Keratinocyte (primary cell): ENCODE data around the gene PLA2R1. TPM values are rescaled to one million over a fixed set of nuclear protein-coding genes. Genes with fewer than 3 reads are reported as not detected.

Experiments used
- DNase-seq: peaks from one replicate; pipeline ENCODE4 v3.0.0-alpha.2; 2011; ENCODE audit warnings: low read depth, missing footprints, low spot score
- FAIRE-seq: peaks from 2 replicates; lab custom pipeline; 2011; peaks lifted over from hg19 to GRCh38; lab: Jason Lieb, UNC
- H2AFZ ChIP-seq: 2 replicates; pipeline ENCODE4 v1.6.0; 2012; ENCODE audit warnings: low read length, control low read depth, inconsistent platforms; ENCODE audit not compliant: control insufficient read depth
- H3K27ac ChIP-seq: 2 replicates; pipeline ENCODE4 v1.5.1; 2011; ENCODE audit warnings: low read length; ENCODE audit not compliant: control insufficient read depth, insufficient read depth
- H3K27me3 ChIP-seq: 3 replicates; pipeline ENCODE4 v1.6.0; 2011; ENCODE audit warnings: low read length; ENCODE audit not compliant: control insufficient read depth, insufficient read depth; ENCODE audit errors: extremely low read depth
- H3K36me3 ChIP-seq, 2 experiments: 2 replicates in 1 of 2; 3 replicates in 1 of 2; pipeline ENCODE4 v1.5.1; 2011; ENCODE audit warnings: low read length in 2 of 2, mild to moderate bottlenecking in 1 of 2; ENCODE audit not compliant: control insufficient read depth in 2 of 2, insufficient read depth in 2 of 2; ENCODE audit errors: extremely low read depth in 1 of 2
- H3K4me1 ChIP-seq: 3 replicates; pipeline ENCODE4 v1.5.1; 2011; ENCODE audit warnings: low read length; ENCODE audit not compliant: control insufficient read depth, insufficient read depth; ENCODE audit errors: extremely low read depth
- H3K4me2 ChIP-seq: 3 replicates; pipeline ENCODE4 v1.6.0; 2011; ENCODE audit warnings: low read depth, low read length; ENCODE audit not compliant: control insufficient read depth, insufficient read depth; ENCODE audit errors: extremely low read depth
- H3K4me3 ChIP-seq, 3 experiments: fragments of 200-600 bp in 1 of 3; sonication (generic) in 1 of 3; 2 replicates in 2 of 3; 3 replicates in 1 of 3; pipeline ENCODE4 v1.5.1; 2011 to 2016; ENCODE audit warnings: low read length in 3 of 3, mild to moderate bottlenecking in 3 of 3, control low read depth in 2 of 3, inconsistent platforms in 1 of 3, low read depth in 1 of 3, mixed read lengths in 1 of 3, mixed run types in 1 of 3, moderate library complexity in 1 of 3; ENCODE audit not compliant: control insufficient read depth in 2 of 3, insufficient read depth in 2 of 3; ENCODE audit errors: extremely low read depth in 1 of 3
- H3K79me2 ChIP-seq: 2 replicates; pipeline ENCODE4 v1.6.0; 2012; ENCODE audit warnings: low read length; ENCODE audit not compliant: control insufficient read depth, insufficient read depth
- H3K9ac ChIP-seq: 3 replicates; pipeline ENCODE4 v1.6.0; 2011; ENCODE audit warnings: low read length; ENCODE audit not compliant: control insufficient read depth, insufficient read depth; ENCODE audit errors: extremely low read depth
- H3K9me1 ChIP-seq: 3 replicates; pipeline ENCODE4 v1.6.0; 2011; ENCODE audit warnings: low read length; ENCODE audit not compliant: control insufficient read depth, insufficient read depth; ENCODE audit errors: extremely low read depth
- H3K9me3 ChIP-seq: 2 replicates; pipeline ENCODE4 v1.5.1; 2012; ENCODE audit warnings: low read depth, low read length; ENCODE audit not compliant: control insufficient read depth
- H4K20me1 ChIP-seq: 3 replicates; pipeline ENCODE4 v1.6.0; 2011; ENCODE audit warnings: low read length; ENCODE audit not compliant: control insufficient read depth, insufficient read depth; ENCODE audit errors: extremely low read depth
- EZH2 ChIP-seq: IDR thresholded peaks from one replicate; pipeline ENCODE4 v1.6.1; 2012; ENCODE audit warnings: inconsistent platforms, mild to moderate bottlenecking, low read length, moderate library complexity
- dilution Hi-C: fragments of 300-500 bp; cut with MboI; formaldehyde crosslinking; loops from one replicate; pipeline ENCODE4 v1.7.0; 2020; ENCODE audit warnings: low sequenced_read_pairs; ENCODE audit not compliant: extremely low pct_ligation_motif_present
- polyA plus RNA-seq, 5 experiments: library from polyadenylated mRNA; depleted of rRNA in 3 of 5; stranded (reverse) in 3 of 5; stranded (forward) in 1 of 5; unstranded in 1 of 5; fragments of >200 nt; gene quantifications; 1 replicate in 1 of 5; 2 replicates in 3 of 5; 3 replicates in 1 of 5; pipeline versions ENCODE4 v1.2.1 to v1.2.3, GENCODE V29; 2011 to 2012; ENCODE audit warnings: missing spikeins in 2 of 5, low read depth in 1 of 5, low replicate concordance in 1 of 5
- TF ChIP-seq, protein P1 (sequence below), 3 experiments: IDR thresholded peaks in 1 of 3; conservative IDR thresholded peaks in 1 of 3; optimal IDR thresholded peaks in 1 of 3; 2 replicates in 2 of 3; 3 replicates in 1 of 3; pipeline versions ENCODE3 to v1.5.1; 2011; ENCODE audit warnings: low read length in 3 of 3, mild to moderate bottlenecking in 3 of 3, moderate library complexity in 2 of 3, control low read depth in 1 of 3, inconsistent platforms in 1 of 3; ENCODE audit not compliant: insufficient read depth in 2 of 3; ENCODE audit errors: extremely low read depth in 1 of 3

Gene PLA2R1
- polyA plus RNA-seq, 1 donor (not counting 4 experiments of a cell fraction or from before 2014, with no cell fraction given) = 12.3 TPM

- TF ChIP-seq, protein P1, sequence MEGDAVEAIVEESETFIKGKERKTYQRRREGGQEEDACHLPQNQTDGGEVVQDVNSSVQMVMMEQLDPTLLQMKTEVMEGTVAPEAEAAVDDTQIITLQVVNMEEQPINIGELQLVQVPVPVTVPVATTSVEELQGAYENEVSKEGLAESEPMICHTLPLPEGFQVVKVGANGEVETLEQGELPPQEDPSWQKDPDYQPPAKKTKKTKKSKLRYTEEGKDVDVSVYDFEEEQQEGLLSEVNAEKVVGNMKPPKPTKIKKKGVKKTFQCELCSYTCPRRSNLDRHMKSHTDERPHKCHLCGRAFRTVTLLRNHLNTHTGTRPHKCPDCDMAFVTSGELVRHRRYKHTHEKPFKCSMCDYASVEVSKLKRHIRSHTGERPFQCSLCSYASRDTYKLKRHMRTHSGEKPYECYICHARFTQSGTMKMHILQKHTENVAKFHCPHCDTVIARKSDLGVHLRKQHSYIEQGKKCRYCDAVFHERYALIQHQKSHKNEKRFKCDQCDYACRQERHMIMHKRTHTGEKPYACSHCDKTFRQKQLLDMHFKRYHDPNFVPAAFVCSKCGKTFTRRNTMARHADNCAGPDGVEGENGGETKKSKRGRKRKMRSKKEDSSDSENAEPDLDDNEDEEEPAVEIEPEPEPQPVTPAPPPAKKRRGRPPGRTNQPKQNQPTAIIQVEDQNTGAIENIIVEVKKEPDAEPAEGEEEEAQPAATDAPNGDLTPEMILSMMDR (optimal IDR thresholded peaks at IDR 0.05 in 1 of 3, IDR thresholded peaks at IDR 0.05 in 1 of 3, conservative IDR thresholded peaks at IDR 0.05 in 1 of 3; ENCODE audit: extremely low read depth in 1 of 3, insufficient read depth in 2 of 3, low read length in 3 of 3) = no peak
- TF ChIP-seq EZH2 = no peak
- Histone ChIP-seq H3K4me2 (no peak overlapping the region), H3K36me3 (no peaks in the 10 kb centered on the region), H3K4me1 (peaks cover 15% of the 10 kb centered on the region), H3K9ac (no peak overlapping the region), H3K27me3 (no peaks in the 10 kb centered on the region), H3K79me2 (no peaks in the 10 kb centered on the region), H3K9me3 (no peaks in the 10 kb centered on the region), H3K9me1 (no peaks in the 10 kb centered on the region), H2AFZ (no peak overlapping the region), H4K20me1 (no peaks in the 10 kb centered on the region), H3K27ac (no peak overlapping the region), H3K4me3 (no peak overlapping the region)
- FAIRE-seq = peak; percentile 71
- dilution Hi-C loops = no loop called here
- no peak for DNase-seq
Observed at GRCh38 chr2:160051371-160051800, 11.0 kb downstream of the PLA2R1 start.

DNA sequence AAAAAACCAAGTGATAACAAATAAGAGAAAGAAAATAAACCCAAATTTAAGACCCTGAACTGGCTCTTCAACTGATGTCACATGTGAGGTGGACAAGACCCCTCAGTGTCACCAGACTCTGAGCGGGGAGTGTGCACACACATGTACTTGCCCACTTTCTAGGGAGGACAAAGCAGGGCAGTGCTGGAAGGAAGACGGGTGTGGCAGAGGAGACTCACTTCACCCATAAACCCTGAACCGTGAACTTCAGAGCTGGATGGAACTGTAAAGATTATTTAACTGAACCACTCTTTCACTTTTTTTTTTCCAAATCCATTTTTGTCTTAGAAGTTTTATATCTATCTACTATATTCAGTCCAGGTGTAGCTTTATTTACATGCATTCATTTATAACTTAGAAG is 12.3 kb downstream of the PLA2R1 start:
- dilution Hi-C loops = no loop called here
- H3K36me3 ChIP-seq = peaks cover 3% of the 10 kb centered on the region in 2 experiments
- no peak overlapping the region for H3K4me2 ChIP-seq
- H3K4me1 ChIP-seq = peaks cover 15% of the 10 kb centered on the region
- H3K79me2 ChIP-seq = no peaks in the 10 kb centered on the region
- TF ChIP-seq EZH2 = no peak
- TF ChIP-seq, protein P1 (optimal IDR thresholded peaks at IDR 0.05 in 1 of 3, IDR thresholded peaks at IDR 0.05 in 1 of 3, conservative IDR thresholded peaks at IDR 0.05 in 1 of 3; ENCODE audit: extremely low read depth in 1 of 3, insufficient read depth in 2 of 3, low read length in 3 of 3) = no peak
- H3K9ac ChIP-seq = no peak overlapping the region
- H4K20me1 ChIP-seq = no peaks in the 10 kb centered on the region
- H3K4me3 ChIP-seq = no peak overlapping the region
- H3K27ac ChIP-seq = no peak overlapping the region
- no peaks in the 10 kb centered on the region for H3K9me3 ChIP-seq
- H3K27me3 ChIP-seq = no peaks in the 10 kb centered on the region
- H2AFZ ChIP-seq = no peak overlapping the region
- no peaks in the 10 kb centered on the region for H3K9me1 ChIP-seq
- FAIRE-seq (no peak), DNase-seq (no peak)
